ENCODE data around the gene EPHB6. TPM values are rescaled to one million over a fixed set of nuclear protein-coding genes. Genes with fewer than 3 reads are reported as not detected.

EPHB6 gene
- total RNA-seq, 5 donors from 2014 or later (not counting 1 experiment from before 2014, with no cell fraction given), result 37.2 to 76.2 (median 62.3) TPM

DNA sequence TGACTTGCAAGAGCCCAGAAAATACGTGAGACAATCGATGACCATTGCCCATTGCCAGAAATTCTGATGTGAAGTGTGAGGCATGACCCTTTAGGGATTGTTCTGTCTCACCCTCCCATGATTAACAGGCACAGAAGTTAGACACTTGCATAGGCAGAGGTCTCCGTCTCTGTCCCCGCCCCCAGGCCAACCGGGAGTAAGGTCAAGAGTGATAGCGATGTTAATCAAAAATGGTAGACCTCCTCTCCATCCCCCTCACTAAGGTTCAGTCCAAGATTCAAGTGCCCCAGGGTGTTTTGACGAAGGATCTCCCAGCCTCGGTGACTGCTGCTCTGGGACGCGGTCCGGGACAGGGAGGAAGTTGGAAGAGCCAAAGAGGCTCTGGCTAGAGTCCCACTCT is 53.4 kb downstream of the EPHB6 start:
- CTCF ChIA-PET, result no interaction called here
- Mint-ChIP-seq H3K4me3 (no peak overlapping the region), H3K4me1 (no peaks in the 10 kb centered on the region), H3K36me3 (no peaks in the 10 kb centered on the region), H3K27me3 (peaks cover 31 to 33% of the 10 kb centered on the region in 2 donors), H3K27ac (no peak overlapping the region), H3K9me3 (no peaks in the 10 kb centered on the region)
- H3K4me3 ChIP-seq (ENCODE audit: control insufficient read depth in 1 of 2, extremely low read depth in 1 of 2, low read length in 1 of 2), result no peak overlapping the region
- POLR2A ChIA-PET, result no interaction called here
- 96% methylated on average over 5 of the region's 11 CpGs for WGBS (ENCODE audit: insufficient coverage)
- H3K27ac ChIP-seq (ENCODE audit: low read length), result no peak overlapping the region
- no peak for ATAC-seq (replicated peaks in 1 of 4)
- no peaks in the 10 kb centered on the region for H3K4me1 ChIP-seq (ENCODE audit: control insufficient read depth in 1 of 2, extremely low read depth in 1 of 2, insufficient read depth in 2 of 2, low read length in 2 of 2)
- H3K27me3 ChIP-seq (replicated peaks in 1 of 2; ENCODE audit: control insufficient read depth in 2 of 2, extremely low read depth in 1 of 2, insufficient read depth in 2 of 2, low read length in 1 of 2), result peaks cover 0 to 15% of the 10 kb centered on the region in 2 experiments
- DNase-seq, result no peak
- no peaks in the 10 kb centered on the region for H3K9me3 ChIP-seq
- H3K36me3 ChIP-seq (ENCODE audit: control insufficient read depth in 2 of 2, extremely low read depth in 1 of 2, insufficient read depth in 1 of 2, low read length in 1 of 2), result no peaks in the 10 kb centered on the region

DNA sequence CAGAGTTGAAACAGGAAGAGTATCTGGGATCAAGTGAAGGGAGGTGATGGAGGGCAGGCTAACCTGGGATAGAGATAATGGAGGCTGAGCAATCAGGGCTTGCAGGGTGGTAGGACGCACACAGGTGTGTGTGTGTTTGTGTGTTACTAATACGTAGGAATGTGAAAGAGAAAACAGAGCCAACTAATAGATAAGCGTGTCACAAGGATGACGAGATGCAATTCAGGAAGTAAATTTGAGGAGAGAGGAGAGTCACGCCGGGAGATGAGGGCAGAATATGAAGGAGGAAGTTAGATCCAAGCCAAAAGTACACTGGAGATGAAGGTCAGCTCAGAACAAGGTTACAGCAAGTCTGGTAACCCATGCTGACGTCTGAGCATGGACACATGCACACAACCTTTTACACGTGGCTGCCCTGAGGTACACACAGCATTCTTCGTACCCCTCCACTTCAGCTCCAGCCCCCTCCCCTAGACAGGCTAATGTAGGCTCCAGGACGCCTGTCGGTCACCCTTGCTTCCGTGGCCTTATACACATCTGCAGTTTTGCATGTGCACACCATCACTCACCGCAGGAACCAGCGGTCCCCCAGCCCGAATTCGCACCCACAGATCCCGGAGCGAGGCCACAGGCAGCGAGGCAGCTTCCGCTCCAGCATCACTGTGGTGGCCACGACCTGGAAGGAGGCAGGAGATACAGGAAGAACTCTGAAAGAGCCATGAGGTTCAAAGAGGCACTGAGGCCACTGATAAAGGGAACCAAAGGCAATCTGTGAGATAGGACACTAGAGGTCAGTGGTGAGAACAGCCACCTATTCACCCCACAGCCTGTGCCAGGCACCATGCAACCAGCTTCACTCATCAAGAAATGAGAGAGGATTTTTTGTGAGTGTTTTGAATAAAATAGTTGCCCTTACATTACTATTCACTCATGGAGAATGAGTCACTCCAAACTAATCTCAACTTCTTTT is 54.3 kb downstream of the EPHB6 start:
- Histone ChIP-seq H3K9me3 (no peaks in the 10 kb centered on the region), H3K4me3 (ENCODE audit: control insufficient read depth in 1 of 2, extremely low read depth in 1 of 2, low read length in 1 of 2) (no peak overlapping the region), H3K36me3 (ENCODE audit: control insufficient read depth in 2 of 2, extremely low read depth in 1 of 2, insufficient read depth in 1 of 2, low read length in 1 of 2) (no peaks in the 10 kb centered on the region), H3K27ac (ENCODE audit: low read length) (no peak overlapping the region), H3K4me1 (ENCODE audit: control insufficient read depth in 1 of 2, extremely low read depth in 1 of 2, insufficient read depth in 2 of 2, low read length in 2 of 2) (no peaks in the 10 kb centered on the region), H3K27me3 (replicated peaks in 1 of 2; ENCODE audit: control insufficient read depth in 2 of 2, extremely low read depth in 1 of 2, insufficient read depth in 2 of 2, low read length in 1 of 2) (peaks cover 0 to 15% of the 10 kb centered on the region in 2 experiments)
- ChIA-PET CTCF (no interaction called here), POLR2A (no interaction called here)
- H3K27me3 Mint-ChIP-seq, result peaks cover 31 to 38% of the 10 kb centered on the region in 2 donors
- DNase-seq (peak in 2 of 35 experiments; percentile 3 to 5), ATAC-seq (replicated peaks in 1 of 4) (no peak)
- H3K4me1 Mint-ChIP-seq, result no peaks in the 10 kb centered on the region
- no peak overlapping the region for H3K4me3 Mint-ChIP-seq
- no peaks in the 10 kb centered on the region for H3K9me3 Mint-ChIP-seq
- H3K36me3 Mint-ChIP-seq, result no peaks in the 10 kb centered on the region
- H3K27ac Mint-ChIP-seq, result no peak overlapping the region
- whole genome bisulfite sequencing (ENCODE audit: insufficient coverage), result 78% methylated on average over 20 of the region's 21 CpGs

DNA sequence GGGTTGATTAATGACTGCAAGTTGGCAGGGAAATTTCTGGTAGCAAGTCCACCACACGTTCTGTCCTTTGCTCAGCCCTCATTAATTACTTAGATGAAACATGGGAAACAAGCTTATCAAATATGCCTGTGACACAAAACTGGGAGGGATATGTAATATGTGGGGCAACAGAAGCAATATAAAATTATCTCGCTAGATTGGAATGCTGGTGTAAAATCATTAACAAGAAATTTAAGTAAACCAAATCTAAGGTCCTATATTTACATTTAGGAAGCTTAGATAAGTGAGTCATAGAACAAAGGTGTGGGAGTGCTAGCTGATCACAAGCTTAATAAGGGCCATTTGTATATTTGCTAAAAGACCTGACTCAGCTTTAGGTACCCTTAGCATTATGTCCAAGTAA is 55.2 kb downstream of the EPHB6 start:
- no peaks in the 10 kb centered on the region for H3K36me3 ChIP-seq (ENCODE audit: control insufficient read depth in 2 of 2, extremely low read depth in 1 of 2, insufficient read depth in 1 of 2, low read length in 1 of 2)
- Mint-ChIP-seq H3K27me3 (peaks cover 31 to 41% of the 10 kb centered on the region in 2 donors), H3K36me3 (no peaks in the 10 kb centered on the region), H3K4me1 (no peaks in the 10 kb centered on the region), H3K27ac (no peak overlapping the region), H3K4me3 (no peak overlapping the region), H3K9me3 (no peaks in the 10 kb centered on the region)
- no peak for DNase-seq
- no peak for ATAC-seq (replicated peaks in 1 of 4)
- H3K9me3 ChIP-seq, result no peaks in the 10 kb centered on the region
- WGBS (ENCODE audit: insufficient coverage), result no CpG with 5 or more reads among the region's 2 CpGs
- ChIA-PET POLR2A (no interaction called here), CTCF (no interaction called here)
- no peaks in the 10 kb centered on the region for H3K4me1 ChIP-seq (ENCODE audit: control insufficient read depth in 1 of 2, extremely low read depth in 1 of 2, insufficient read depth in 2 of 2, low read length in 2 of 2)
- peaks cover 0 to 21% of the 10 kb centered on the region in 2 experiments for H3K27me3 ChIP-seq (replicated peaks in 1 of 2; ENCODE audit: control insufficient read depth in 2 of 2, extremely low read depth in 1 of 2, insufficient read depth in 2 of 2, low read length in 1 of 2)
- H3K27ac ChIP-seq (ENCODE audit: low read length), result no peak overlapping the region
- no peak overlapping the region for H3K4me3 ChIP-seq (ENCODE audit: control insufficient read depth in 1 of 2, extremely low read depth in 1 of 2, low read length in 1 of 2)

DNA sequence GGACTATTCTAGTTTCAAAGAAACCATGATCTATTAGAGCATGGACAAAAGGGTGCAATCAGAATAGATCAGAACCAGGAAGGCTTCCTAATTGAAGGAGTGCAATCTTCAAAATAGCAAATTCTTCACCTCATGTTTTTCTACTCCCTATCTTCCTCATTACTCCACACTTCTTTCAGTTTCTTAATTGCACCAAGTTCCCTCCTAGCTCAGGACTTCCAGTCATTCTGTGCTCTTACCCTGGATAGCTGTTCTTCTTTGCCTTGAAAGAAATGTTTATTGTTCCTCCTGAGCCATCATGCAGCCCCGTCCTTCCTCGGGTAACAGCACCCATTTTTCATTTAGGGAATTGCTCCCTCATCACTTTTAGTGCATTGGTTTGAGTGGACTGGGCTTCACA is 55.6 kb downstream of the EPHB6 start:
- H3K36me3 ChIP-seq (ENCODE audit: control insufficient read depth in 2 of 2, extremely low read depth in 1 of 2, insufficient read depth in 1 of 2, low read length in 1 of 2), result no peaks in the 10 kb centered on the region
- H3K36me3 Mint-ChIP-seq, result no peaks in the 10 kb centered on the region
- ATAC-seq (replicated peaks in 1 of 4), result no peak
- no CpG with 5 or more reads among the region's 2 CpGs for WGBS (ENCODE audit: insufficient coverage)
- H3K27ac Mint-ChIP-seq, result no peak overlapping the region
- H3K9me3 Mint-ChIP-seq, result no peaks in the 10 kb centered on the region
- H3K27ac ChIP-seq (ENCODE audit: low read length), result no peak overlapping the region
- H3K4me3 Mint-ChIP-seq, result no peak overlapping the region
- H3K4me1 Mint-ChIP-seq, result no peaks in the 10 kb centered on the region
- H3K27me3 Mint-ChIP-seq, result peaks cover 31 to 41% of the 10 kb centered on the region in 2 donors
- H3K27me3 ChIP-seq (replicated peaks in 1 of 2; ENCODE audit: control insufficient read depth in 2 of 2, extremely low read depth in 1 of 2, insufficient read depth in 2 of 2, low read length in 1 of 2), result peaks cover 0 to 24% of the 10 kb centered on the region in 2 experiments
- no peak overlapping the region for H3K4me3 ChIP-seq (ENCODE audit: control insufficient read depth in 1 of 2, extremely low read depth in 1 of 2, low read length in 1 of 2)
- ChIA-PET CTCF (no interaction called here), POLR2A (no interaction called here)
- H3K9me3 ChIP-seq, result no peaks in the 10 kb centered on the region
- no peak for DNase-seq
- H3K4me1 ChIP-seq (ENCODE audit: control insufficient read depth in 1 of 2, extremely low read depth in 1 of 2, insufficient read depth in 2 of 2, low read length in 2 of 2), result no peaks in the 10 kb centered on the region

DNA sequence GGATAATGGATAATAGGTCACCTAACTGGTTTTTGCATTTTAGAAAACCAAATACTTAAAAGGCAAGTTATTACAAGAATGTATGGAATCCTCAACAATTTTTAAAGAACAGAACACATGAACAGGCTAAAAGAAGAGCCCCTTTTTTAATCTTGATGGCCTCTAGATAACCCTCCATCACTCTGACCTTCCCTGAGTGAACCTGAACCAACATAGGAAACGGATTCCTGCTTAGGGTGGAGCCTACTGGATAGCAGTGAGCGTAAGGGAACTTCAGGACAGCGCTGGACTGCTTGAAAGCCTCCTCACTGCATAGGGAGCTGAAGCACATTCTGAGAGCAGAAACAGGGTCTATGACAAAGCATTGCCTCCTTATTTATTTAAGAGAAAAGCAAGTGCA is 58.2 kb downstream of the EPHB6 start:
- H3K4me1 ChIP-seq (ENCODE audit: control insufficient read depth in 1 of 2, extremely low read depth in 1 of 2, insufficient read depth in 2 of 2, low read length in 2 of 2), result no peaks in the 10 kb centered on the region
- ChIA-PET POLR2A (no interaction called here), CTCF (interaction anchor here in 1 of 2 donors (0.6 kb wide), 1 partner anchor 93 kb away, joined by 3 read pairs; no protein-coding TSS in a partner anchor)
- H3K27ac Mint-ChIP-seq, result no peak overlapping the region
- H3K27ac ChIP-seq (ENCODE audit: low read length), result no peak overlapping the region
- no peak for DNase-seq
- H3K4me3 ChIP-seq (ENCODE audit: control insufficient read depth in 1 of 2, extremely low read depth in 1 of 2, low read length in 1 of 2), result no peak overlapping the region
- no peaks in the 10 kb centered on the region for H3K36me3 Mint-ChIP-seq
- peaks cover 0 to 29% of the 10 kb centered on the region in 2 experiments for H3K27me3 ChIP-seq (replicated peaks in 1 of 2; ENCODE audit: control insufficient read depth in 2 of 2, extremely low read depth in 1 of 2, insufficient read depth in 2 of 2, low read length in 1 of 2)
- peaks cover 22 to 35% of the 10 kb centered on the region in 2 donors for H3K27me3 Mint-ChIP-seq
- no peak for ATAC-seq (replicated peaks in 1 of 4)
- H3K4me3 Mint-ChIP-seq, result no peak overlapping the region
- 61% methylated on average over 3 of the region's 3 CpGs for WGBS (ENCODE audit: insufficient coverage)
- no peaks in the 10 kb centered on the region for H3K9me3 ChIP-seq
- no peaks in the 10 kb centered on the region for H3K4me1 Mint-ChIP-seq
- H3K36me3 ChIP-seq (ENCODE audit: control insufficient read depth in 2 of 2, extremely low read depth in 1 of 2, insufficient read depth in 1 of 2, low read length in 1 of 2), result no peaks in the 10 kb centered on the region
- H3K9me3 Mint-ChIP-seq, result no peaks in the 10 kb centered on the region

DNA sequence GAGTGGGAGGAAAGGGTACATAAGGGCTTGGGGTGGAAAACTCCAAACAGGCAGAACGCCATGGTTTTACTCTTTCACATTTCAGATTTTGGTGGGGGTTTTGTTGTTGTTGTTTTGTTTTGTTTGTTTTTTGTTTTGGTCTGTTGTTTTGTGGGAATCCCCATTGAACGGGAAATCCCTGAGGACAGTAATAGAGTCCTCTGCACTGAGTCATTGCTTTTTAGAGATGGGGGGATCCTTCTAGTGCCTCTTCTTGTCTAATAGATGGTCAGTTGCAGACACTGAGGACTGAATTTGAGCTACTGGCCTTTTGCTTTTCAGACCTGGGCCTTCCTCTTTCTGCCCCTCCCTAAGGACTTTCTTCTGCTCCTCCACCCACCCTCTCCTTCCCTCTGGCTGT is 58.7 kb downstream of the EPHB6 start:
- DNase-seq (no peak), ATAC-seq (replicated peaks in 1 of 4) (no peak)
- Mint-ChIP-seq H3K27ac (no peak overlapping the region), H3K4me1 (no peaks in the 10 kb centered on the region), H3K36me3 (no peaks in the 10 kb centered on the region), H3K9me3 (no peaks in the 10 kb centered on the region), H3K27me3 (peaks cover 21 to 30% of the 10 kb centered on the region in 2 donors), H3K4me3 (no peak overlapping the region)
- ChIA-PET CTCF (interaction anchor here in 1 of 2 donors (0.6 kb wide), 1 partner anchor 93 kb away, joined by 3 read pairs; no protein-coding TSS in a partner anchor), POLR2A (no interaction called here)
- H3K27me3 ChIP-seq (replicated peaks in 1 of 2; ENCODE audit: control insufficient read depth in 2 of 2, extremely low read depth in 1 of 2, insufficient read depth in 2 of 2, low read length in 1 of 2), result peaks cover 0 to 24% of the 10 kb centered on the region in 2 experiments
- H3K36me3 ChIP-seq (ENCODE audit: control insufficient read depth in 2 of 2, extremely low read depth in 1 of 2, insufficient read depth in 1 of 2, low read length in 1 of 2), result no peaks in the 10 kb centered on the region
- H3K4me3 ChIP-seq (ENCODE audit: control insufficient read depth in 1 of 2, extremely low read depth in 1 of 2, low read length in 1 of 2), result no peak overlapping the region
- WGBS (ENCODE audit: insufficient coverage), result no CpG with 5 or more reads among the region's 2 CpGs
- no peaks in the 10 kb centered on the region for H3K9me3 ChIP-seq
- no peaks in the 10 kb centered on the region for H3K4me1 ChIP-seq (ENCODE audit: control insufficient read depth in 1 of 2, extremely low read depth in 1 of 2, insufficient read depth in 2 of 2, low read length in 2 of 2)
- no peak overlapping the region for H3K27ac ChIP-seq (ENCODE audit: low read length)
